Astrocyte of the spinal cord (primary cell): Measurements from ENCODE around the gene DBF4B.

Experiments
- DNase-seq: peaks from one replicate; pipeline ENCODE4 v3.0.0; 2011; ENCODE audit warnings: low read depth, low spot score
- H3K4me3 ChIP-seq: 2 replicates; pipeline ENCODE4 v1.5.1; 2011; ENCODE audit warnings: low read depth, mild to moderate bottlenecking, low read length, moderate library complexity
- in situ Hi-C: cut with HindIII; loops from 2 replicates; pipeline ENCODE4 v1.10.0; 2017; ENCODE audit warnings: low sequenced_read_pairs
- TF ChIP-seq, protein P1 (sequence below): IDR thresholded peaks from 2 replicates; pipeline ENCODE4 v1.5.1; 2012; ENCODE audit warnings: low read depth, mild to moderate bottlenecking, low read length, inconsistent platforms

DBF4B gene

DNA sequence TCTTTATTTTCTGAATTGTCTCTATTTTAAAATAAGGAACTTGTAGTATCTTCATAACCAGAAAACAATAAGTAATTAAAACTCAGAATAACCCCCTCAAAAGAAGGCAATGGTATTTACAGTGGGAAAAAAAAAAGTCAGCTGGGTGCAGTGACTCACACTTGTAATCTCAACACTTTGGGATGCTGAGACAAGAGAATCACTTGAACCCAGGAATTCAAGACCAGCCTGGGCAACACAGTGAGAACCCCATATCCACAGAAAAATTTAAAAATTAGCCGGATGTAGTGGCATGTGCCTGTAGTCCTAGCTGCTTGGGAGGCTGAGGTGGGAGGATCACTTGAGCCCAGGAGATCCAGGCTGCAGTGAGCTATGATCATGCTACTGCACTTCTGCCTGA lies 83.8 kb downstream of the DBF4B start:
- DNase-seq, result peak; percentile 43
- in situ Hi-C loops, result no loop called here
- no peak overlapping the region for H3K4me3 ChIP-seq
- TF ChIP-seq, protein P1, sequence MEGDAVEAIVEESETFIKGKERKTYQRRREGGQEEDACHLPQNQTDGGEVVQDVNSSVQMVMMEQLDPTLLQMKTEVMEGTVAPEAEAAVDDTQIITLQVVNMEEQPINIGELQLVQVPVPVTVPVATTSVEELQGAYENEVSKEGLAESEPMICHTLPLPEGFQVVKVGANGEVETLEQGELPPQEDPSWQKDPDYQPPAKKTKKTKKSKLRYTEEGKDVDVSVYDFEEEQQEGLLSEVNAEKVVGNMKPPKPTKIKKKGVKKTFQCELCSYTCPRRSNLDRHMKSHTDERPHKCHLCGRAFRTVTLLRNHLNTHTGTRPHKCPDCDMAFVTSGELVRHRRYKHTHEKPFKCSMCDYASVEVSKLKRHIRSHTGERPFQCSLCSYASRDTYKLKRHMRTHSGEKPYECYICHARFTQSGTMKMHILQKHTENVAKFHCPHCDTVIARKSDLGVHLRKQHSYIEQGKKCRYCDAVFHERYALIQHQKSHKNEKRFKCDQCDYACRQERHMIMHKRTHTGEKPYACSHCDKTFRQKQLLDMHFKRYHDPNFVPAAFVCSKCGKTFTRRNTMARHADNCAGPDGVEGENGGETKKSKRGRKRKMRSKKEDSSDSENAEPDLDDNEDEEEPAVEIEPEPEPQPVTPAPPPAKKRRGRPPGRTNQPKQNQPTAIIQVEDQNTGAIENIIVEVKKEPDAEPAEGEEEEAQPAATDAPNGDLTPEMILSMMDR, result no peak

DNA sequence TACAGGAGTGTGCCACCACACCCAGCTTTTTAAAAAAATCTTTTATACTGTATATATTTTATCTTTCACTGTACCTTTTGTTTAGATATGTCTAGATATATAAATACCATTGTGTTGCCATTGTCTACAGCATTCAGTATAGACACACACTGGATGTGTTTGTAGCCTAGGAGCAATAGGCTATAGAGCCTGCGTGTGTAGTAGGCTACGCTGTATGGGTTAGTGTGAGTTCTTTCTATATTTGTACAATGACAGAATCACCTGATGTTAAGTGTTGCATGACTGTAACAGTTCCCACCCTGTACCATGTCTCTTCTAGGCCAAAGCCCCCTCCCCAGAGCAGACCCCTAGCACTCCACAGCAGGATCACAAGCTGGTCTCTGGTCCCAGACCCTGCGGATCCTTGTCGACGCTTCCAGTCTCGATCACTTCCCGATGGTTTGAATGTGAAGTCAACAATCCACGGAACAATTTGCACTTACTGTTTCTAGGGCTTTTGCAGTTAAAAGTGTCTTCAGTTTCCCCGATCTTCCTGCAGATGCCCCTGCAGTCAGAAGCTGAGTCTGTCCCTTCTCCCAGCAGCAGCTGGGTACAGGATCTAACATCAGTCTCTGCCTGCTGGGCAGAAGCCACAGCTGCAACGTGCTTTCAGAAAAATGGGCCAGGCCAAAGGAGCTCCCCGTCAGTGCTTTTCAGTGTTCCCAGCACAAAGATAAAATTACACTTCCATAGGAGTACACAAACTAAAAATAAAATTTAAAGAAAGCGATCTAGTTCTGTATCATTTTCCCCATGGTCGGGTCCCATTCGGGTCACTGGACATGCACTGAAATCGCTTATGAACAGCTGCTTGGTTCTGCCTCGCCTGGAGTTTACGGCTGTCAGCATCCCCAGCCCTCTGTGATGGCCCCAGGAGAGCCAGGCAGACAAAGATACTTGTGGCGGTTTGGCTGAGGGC lies 85.7 kb downstream of the DBF4B start:
- in situ Hi-C loops, result no loop called here
- H3K4me3 ChIP-seq, result no peak overlapping the region
- TF ChIP-seq, protein P1, result no peak
- DNase-seq, result peak; percentile 27

DNA sequence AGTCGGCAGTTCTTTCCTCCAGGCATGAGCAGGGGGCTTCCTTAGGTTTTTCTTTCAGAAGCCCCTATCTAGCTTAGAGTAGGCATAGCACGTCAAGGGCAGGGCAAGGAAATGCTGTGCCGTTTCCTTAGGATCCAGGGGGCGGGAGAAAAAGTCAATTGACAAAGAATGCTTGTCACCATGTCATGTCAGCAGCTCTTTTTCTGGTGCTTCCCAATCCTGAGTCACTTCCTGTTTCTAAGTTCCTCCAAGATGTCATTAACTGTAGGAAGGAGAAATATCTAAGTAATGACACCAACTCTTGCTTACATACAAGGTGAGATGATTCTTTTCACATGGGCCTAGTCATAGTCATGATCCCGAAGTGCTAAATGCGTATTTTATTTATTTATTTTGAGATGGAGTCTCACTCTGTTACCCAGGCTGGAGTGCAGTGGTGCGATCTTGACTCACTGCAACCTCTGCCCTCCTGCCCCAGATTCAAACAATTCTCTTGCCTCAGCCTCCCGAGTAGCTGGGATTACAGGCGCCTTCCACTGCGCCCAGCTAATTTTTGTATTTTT lies 86.5 kb downstream of the DBF4B start:
- DNase-seq, result peak; percentile 86
- no peak overlapping the region for H3K4me3 ChIP-seq
- TF ChIP-seq, protein P1, result no peak
- in situ Hi-C loops, result no loop called here

DNA sequence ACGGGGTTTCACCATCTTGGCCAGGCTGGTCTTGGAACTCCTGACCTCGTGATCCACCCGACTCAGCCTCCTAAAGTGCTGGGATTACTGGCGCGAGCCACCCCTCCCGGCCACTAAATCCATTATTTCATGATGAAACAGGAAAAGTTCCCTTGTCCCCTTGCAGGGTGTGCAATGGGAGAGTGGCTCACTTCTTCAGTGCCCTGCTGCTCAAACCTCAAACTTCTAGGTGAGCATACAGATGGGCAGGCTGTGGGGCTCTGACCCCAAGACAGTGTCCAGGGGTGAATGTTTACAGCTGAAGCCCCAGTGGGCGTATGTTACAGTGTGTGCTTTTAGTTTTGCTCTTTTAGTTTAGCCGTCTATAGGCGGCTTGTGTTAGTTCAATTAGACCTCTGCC lies 87.0 kb downstream of the DBF4B start:
- H3K4me3 ChIP-seq, result no peak overlapping the region
- TF ChIP-seq, protein P1, result no peak
- DNase-seq, result peak; percentile 12
- in situ Hi-C loops, result no loop called here

DNA sequence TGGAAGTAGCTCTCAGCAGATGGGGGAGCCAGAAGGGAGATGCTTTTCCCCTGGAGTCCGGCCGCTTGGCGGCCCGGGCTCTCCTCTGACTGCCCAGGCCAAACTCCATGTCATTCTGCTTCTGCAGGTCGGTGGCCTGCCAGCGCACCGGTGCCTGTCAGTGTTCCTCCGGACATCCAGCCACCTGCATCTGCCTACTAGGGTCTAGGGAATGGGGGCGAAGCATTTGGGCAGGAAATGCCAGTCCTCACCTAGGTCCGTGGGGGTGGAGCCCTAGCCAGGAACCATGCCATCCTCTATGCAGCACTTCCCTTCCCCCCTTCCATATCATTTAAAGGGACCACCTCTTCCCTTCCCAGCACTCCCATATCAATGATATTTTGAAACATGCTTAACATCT lies 87.5 kb downstream of the DBF4B start:
- DNase-seq, result no peak
- H3K4me3 ChIP-seq, result no peak overlapping the region
- TF ChIP-seq, protein P1, result no peak
- in situ Hi-C loops, result no loop called here

DNA sequence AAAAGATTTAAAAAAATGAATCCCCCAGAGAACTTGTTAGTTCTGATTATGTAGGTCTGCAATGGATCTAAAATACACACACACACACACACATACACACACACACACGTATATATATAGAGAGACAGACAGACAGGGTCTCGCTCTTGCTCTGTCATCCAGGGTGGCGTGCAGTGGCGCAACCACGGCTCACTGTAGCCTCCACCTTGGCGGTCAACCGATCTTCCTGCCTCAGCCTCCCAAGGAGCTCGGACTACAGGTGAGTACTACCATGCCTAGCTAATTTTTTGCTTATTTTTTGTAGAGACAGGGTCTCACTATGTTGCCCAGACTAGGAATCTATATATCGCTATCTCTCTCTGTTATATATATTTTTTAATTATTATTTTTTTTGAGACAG lies 88.3 kb downstream of the DBF4B start:
- TF ChIP-seq, protein P1, result no peak
- in situ Hi-C loops, result no loop called here
- no peak for DNase-seq
- H3K4me3 ChIP-seq, result no peak overlapping the region
